ENCODE results near the gene KASH5.

The KASH5 gene

GRCh38 chr19:49347835-49348234, 40.2 kb upstream of the KASH5 start:
- DNase-seq, result peak; percentile 59
- Histone ChIP-seq H3K4me3 (ENCODE audit: low read depth, low read length) (no peak overlapping the region), H3K9me3 (ENCODE audit: severe bottlenecking) (no peaks in the 10 kb centered on the region), H3K36me3 (peaks cover 71% of the 10 kb centered on the region), H3K27ac (no peak overlapping the region), H3K27me3 (ENCODE audit: insufficient read depth, low read depth, severe bottlenecking) (no peaks in the 10 kb centered on the region)
- no peak for TF ChIP-seq CTCF (IDR thresholded peaks at IDR 0.05; ENCODE audit: low read depth, low read length)

- DNase-seq, result no peak
- H3K27me3 ChIP-seq (ENCODE audit: insufficient read depth, low read depth, severe bottlenecking), result no peaks in the 10 kb centered on the region
- H3K9me3 ChIP-seq (ENCODE audit: severe bottlenecking), result no peaks in the 10 kb centered on the region
- H3K4me3 ChIP-seq (ENCODE audit: low read depth, low read length), result no peak overlapping the region
- peaks cover 68% of the 10 kb centered on the region for H3K36me3 ChIP-seq
- H3K27ac ChIP-seq, result no peak overlapping the region
- TF ChIP-seq CTCF (IDR thresholded peaks at IDR 0.05; ENCODE audit: low read depth, low read length), result no peak
Measured at GRCh38 chr19:49348305-49349189, 39.5 kb upstream of the KASH5 start.

GRCh38 chr19:49349567-49349966, 38.5 kb upstream of the KASH5 start:
- Histone ChIP-seq H3K27ac (no peak overlapping the region), H3K36me3 (peaks cover 68% of the 10 kb centered on the region), H3K27me3 (ENCODE audit: insufficient read depth, low read depth, severe bottlenecking) (no peaks in the 10 kb centered on the region), H3K4me3 (ENCODE audit: low read depth, low read length) (no peak overlapping the region), H3K9me3 (ENCODE audit: severe bottlenecking) (no peaks in the 10 kb centered on the region)
- DNase-seq, result no peak
- TF ChIP-seq CTCF (IDR thresholded peaks at IDR 0.05; ENCODE audit: low read depth, low read length), result no peak

GRCh38 chr19:49355909-49356353, 32.1 kb upstream of the KASH5 start:
- no peaks in the 10 kb centered on the region for H3K27me3 ChIP-seq (ENCODE audit: insufficient read depth, low read depth, severe bottlenecking)
- H3K27ac ChIP-seq, result no peak overlapping the region
- no peaks in the 10 kb centered on the region for H3K9me3 ChIP-seq (ENCODE audit: severe bottlenecking)
- DNase-seq, result no peak
- H3K4me3 ChIP-seq (ENCODE audit: low read depth, low read length), result no peak overlapping the region
- TF ChIP-seq CTCF (IDR thresholded peaks at IDR 0.05; ENCODE audit: low read depth, low read length), result no peak
- peaks cover 33% of the 10 kb centered on the region for H3K36me3 ChIP-seq

- DNase-seq, result no peak
- Histone ChIP-seq H3K9me3 (ENCODE audit: severe bottlenecking) (no peaks in the 10 kb centered on the region), H3K4me3 (ENCODE audit: low read depth, low read length) (no peak overlapping the region), H3K27ac (no peak overlapping the region), H3K36me3 (peaks cover 29% of the 10 kb centered on the region), H3K27me3 (ENCODE audit: insufficient read depth, low read depth, severe bottlenecking) (no peaks in the 10 kb centered on the region)
- no peak for TF ChIP-seq CTCF (IDR thresholded peaks at IDR 0.05; ENCODE audit: low read depth, low read length)
Measured at GRCh38 chr19:49356382-49356781, 31.7 kb upstream of the KASH5 start.

Data from WERI-Rb-1 (cell line).